GM19452 (cell line): ENCODE data around the gene CDC42BPA.

Source experiments
- ATAC-seq: cut with Tn5 transposase; IDR thresholded peaks from one replicate; pipeline ENCODE4 v1.9.1; 2021; ENCODE audit not compliant: unreplicated experiment

CDC42BPA gene

DNA sequence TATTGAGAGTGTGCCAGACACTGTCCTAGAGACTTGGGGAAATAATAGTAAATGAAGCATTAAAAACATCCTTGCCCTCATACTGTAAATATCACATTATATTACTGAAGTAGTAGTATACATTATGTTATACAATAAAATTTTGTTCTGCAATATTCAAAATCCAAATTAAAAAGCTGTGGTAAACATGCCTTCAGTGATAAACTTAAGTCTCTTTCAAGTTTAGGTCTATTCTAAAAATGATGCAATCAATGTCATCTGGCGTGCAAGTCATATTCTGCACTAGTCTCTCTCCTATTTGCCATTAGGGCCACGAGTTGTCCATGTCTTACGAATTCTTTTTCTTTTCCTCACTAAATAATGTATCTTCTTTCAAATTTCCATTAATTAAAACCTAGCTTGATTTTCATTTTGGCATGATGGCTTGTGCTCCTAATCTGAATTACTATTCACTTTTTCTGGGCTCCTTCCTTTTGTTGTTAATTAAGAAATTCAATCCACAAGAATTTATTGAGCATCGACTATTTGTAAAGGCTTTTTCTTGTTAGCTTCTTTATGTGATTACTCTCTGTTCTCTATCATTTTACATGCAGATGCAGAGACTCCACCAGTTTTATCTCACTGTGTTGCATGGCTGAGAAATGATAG lies 247.5 kb downstream of the CDC42BPA start:
- no peak for ATAC-seq

GRCh38 chr1:227069490-227069889 lies 248.8 kb downstream of the CDC42BPA start:
- no peak for ATAC-seq

DNA sequence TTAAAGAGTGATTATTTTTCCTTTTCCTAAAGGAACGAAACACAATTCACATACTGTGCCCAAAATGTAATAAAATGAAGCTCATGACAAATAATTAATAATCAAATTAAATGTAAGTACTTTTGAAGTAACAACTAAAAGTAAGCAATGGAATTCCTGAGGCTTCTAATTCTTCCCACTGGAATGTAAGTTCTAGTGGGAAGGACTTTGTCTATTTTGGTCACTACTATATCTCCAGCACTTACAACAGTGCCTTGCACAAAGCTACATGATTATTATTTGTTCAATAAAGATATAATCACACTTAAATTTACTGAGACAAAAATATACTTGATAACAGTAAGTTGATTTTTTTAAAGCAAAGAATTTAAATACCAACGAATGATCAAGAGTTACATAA lies 249.4 kb downstream of the CDC42BPA start:
- ATAC-seq = no peak

DNA sequence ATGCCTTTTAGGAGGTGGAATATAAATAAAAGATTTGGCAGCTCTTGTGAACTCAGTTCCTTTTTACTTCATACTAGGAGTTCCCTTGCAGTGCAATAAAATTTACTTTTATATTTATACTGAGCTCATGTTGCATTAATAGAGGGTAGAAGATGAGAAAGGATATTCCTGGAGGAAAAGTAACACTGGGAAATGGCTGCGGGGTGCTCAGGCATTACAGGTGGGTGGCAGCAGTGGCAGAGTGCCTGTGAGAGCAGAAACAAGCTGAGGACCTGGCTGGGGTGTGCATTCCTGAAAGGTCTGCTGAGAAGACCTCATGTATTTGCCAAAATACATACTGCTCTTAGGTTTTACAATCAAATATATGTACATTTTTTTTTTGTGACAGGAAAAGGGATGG lies 251.3 kb downstream of the CDC42BPA start:
- no peak for ATAC-seq

GRCh38 chr1:227065311-227065710 lies 253.0 kb downstream of the CDC42BPA start:
- ATAC-seq = no peak

DNA sequence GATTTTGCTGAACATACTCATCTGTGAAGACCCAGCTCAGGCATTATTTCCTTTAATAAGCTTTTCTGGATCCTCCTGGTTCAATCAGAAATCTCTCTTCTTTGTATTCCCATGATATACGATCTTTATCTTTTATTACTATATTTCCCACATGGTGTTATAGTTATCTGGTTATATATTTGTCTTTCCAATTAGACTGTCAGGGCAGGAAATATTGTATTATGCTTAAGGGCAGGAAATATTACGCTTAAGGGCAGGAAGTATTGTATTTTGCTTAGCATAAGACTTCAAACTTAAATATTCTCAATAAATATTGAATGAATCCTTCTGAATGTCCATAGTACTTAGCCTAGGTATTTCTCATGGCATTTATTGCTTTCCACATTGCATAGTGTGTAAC lies 256.0 kb downstream of the CDC42BPA start:
- no peak for ATAC-seq

- no peak for ATAC-seq
Observed at GRCh38 chr1:227059076-227059475, 259.2 kb downstream of the CDC42BPA start.

DNA sequence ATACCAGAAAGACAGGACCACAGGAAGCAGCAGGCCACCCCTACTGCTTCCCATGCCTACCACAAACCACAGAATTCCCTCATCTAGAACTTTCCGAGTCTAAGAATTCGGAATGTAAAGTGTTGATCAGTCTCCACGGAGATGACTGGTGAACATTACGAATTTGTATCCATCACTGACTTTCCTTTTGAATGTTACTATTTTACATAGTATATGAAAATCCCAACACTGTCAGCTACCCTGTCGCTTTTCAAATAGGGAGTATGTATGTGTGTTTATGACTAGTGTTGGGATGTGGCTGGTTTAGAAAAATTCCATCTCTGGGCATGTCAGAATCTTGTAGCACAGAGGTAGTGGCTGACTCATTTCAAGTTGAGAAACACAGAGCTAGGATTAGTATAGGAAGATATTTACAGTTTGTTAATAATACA lies 260.0 kb downstream of the CDC42BPA start:
- no peak for ATAC-seq

- ATAC-seq = no peak
Observed at GRCh38 chr1:227049253-227049652, 269.0 kb downstream of the CDC42BPA start.

DNA sequence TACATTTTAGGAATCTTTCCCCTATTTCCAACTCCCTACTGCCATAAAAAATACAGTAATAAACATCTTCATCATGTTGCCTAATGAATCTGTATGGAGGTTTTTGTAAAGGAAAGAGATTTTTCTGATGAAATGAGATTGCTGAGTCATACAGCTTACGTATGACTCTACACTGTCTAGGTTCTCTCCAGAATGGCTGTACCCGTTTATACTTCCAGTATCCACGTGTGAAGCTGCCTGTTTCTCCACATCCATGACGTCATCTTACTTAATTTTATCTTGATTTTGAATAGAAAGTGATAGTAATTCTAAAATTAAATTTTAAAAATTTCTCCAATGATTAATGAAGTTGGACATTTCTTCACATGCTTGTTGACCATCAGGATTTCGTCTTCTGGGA lies 274.5 kb downstream of the CDC42BPA start:
- ATAC-seq = no peak

DNA sequence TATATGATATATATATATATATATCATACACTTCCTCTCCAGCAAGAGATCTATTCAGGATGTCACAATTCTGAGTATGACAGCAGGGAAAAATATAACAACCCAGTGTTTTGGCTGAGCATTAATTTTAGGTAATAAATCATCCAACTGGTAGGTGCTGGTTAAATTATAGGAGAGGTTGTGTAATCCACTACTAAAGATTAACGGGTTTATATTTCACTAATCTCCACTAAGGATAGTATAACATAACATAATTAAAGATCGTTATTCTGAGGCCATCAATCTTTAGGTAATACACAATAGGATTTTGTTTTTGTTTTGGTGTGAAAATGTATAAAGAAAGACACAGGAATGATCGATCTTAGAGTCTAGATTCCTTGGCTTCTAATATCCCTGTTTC lies 276.0 kb downstream of the CDC42BPA start:
- no peak for ATAC-seq

DNA sequence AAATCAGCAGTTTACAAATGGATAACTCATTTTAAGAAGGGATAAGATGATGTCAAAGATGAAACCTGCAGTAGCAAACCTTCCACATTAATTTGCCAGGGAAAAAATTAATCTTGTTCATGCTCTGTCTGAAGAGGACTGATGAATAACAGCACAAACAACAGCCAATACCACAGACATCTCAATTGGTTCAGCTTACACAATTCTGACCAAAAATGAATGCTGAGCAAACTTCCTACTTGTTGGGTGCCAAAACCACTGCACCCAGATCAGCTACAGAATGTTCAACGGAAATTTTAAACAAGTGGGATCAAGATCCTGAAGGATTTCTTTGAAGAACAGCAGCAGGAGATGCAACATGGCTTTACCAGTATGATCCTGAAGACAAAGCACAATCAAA lies 279.9 kb downstream of the CDC42BPA start:
- ATAC-seq = no peak

GRCh38 chr1:227037121-227037520 lies 281.2 kb downstream of the CDC42BPA start:
- no peak for ATAC-seq

DNA sequence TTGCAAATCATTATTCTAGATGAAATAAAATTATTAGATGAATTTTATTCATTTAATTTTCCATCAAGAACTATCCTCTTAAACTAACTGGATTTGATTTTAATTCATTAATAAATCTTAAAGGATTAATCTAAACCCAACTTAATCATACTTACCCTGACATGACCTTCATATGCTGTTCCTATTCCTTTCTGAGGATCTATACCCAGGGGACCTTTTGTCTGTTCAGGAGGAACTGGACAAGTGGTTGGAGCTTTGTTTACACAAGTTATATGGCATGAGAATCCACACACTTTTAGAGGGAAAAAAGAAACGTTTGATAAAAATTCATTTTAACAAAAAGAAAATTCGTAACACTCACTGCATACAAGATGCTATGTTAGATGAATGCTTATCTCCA lies 283.0 kb downstream of the CDC42BPA start:
- ATAC-seq = no peak

DNA sequence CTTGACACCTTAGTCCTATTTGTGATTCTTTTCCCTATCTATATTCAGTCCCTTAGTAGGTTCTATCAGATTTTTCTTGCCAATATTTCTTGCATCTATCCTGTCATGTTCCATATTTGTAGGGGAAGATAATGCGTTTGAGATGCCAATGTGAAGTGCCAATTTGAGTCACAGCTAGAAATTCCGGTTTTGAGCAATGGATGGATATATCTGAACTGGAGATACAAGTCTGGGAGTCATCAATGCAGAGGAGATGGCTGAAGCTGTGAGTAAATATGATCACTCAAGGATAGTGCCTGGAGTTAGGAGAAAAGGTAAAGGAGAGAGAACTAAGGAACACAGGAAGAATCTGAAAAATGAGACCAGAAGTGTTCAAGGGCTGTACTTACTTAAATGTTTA lies 284.4 kb downstream of the CDC42BPA start:
- ATAC-seq = no peak

GRCh38 chr1:227032396-227032795 lies 285.9 kb downstream of the CDC42BPA start:
- ATAC-seq = no peak

DNA sequence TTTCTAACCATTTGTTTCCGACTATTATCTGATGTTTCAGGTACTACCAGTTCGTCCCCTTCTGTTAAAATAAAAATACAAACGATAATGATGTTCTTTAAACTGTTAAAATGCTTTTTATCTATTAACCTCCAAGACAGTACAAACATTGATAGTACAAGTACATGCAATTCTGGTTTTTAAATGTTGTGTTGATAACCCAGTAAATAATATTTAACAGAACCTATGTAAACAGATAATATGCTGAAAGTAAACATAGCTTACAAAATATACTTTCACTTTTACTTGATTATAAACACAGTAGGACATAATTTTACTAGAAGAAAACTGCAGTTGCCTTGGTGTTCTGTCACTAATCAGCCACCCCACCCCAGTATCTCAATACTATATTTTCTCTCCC lies 301.3 kb downstream of the CDC42BPA start:
- no peak for ATAC-seq

DNA sequence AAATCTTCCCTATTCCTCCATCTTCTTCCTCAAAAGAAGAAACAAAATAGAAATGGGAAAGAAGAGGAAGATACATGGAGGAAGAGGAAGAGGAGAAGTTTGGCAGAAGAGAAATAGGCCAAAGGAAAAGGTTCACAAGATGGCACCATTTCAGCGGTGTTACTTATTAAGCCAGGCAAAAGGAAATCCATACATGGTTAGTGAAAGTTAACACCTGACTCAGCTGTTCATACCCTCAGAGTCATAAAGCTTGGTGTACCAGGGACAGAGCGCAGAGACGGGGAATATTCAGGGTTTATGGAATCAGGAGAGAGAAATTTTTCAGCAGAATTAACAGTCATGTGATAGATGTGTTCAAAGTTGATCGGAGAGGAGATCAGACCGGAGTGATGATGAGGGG lies 307.6 kb downstream of the CDC42BPA start:
- no peak for ATAC-seq

DNA sequence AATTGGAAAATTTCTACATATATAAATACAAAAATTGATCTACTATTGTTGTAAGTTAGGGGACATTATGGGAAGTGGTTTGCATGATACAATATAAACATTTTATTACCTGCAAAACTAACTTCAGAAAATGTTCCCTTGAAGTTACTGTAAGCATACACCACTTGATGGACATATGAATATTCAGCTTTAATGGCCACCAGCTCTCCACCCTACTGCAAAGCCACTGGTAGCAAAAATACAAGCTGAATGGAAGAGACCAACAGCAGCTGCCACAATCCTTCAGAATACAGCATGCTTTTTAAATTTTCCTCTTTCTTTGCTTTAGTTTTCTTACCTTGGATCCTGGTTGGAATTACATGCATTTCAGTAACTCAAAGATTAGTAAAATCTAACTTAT lies 308.4 kb downstream of the CDC42BPA start:
- no peak for ATAC-seq

GRCh38 chr1:227006226-227006796 lies 312.0 kb downstream of the CDC42BPA start:
- ATAC-seq = no peak

DNA sequence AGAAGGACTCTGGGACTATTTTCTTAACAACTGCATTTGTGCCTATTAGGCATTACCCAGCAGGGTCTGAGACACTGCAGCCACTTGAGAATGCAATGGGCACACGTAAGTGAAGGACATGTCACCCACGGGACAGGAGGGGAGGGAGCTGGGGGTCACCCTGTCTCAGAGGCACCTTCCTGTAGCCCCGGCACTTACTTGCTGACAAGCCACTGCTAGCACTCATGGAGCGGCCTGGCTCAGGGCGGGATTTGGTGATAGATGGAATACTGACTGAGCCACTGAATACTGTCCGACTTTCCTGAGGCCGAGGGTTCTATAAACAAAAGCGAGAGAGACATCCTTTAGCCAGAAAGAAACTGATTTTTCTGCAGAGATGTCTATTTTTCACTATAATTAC lies 313.5 kb downstream of the CDC42BPA start:
- no peak for ATAC-seq

- ATAC-seq = no peak
Observed at GRCh38 chr1:227003165-227003564, 315.1 kb downstream of the CDC42BPA start.

DNA sequence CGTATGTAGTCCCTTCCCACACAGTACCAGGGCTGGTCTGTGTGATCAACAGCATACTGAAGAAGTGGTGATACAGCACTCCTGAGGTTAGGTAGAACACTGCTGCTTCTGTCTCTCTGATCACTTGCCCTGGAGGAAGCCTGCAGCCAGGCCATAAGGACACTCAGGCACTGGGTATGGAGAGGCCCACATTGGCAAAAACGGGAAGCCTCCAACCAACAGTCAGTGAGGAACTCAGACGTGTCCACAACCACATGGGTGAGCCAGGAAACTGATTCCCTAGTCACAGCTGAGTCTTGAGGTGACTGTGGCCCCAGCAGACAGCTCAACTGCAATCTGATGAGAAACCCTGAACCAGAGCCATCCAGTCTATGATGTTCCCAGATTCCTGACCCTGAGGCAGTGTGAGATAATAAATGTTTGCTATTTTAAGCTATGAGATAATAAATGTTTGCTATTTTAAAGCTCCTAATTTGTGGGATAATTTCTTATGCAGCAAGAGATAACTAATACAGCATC lies 315.7 kb downstream of the CDC42BPA start:
- no peak for ATAC-seq
